Activated CD8-positive, alpha-beta T cell treated with anti-CD3 and anti-CD28 coated beads for 36 hours (primary cell): Measurements from ENCODE around the gene CRELD1. TPM values are rescaled to one million over a fixed set of nuclear protein-coding genes. Genes with fewer than 3 reads are reported as not detected.

Experiments
- ATAC-seq: fragments of 200-7000 bp; cut with Tn5 transposase; one replicate; pipeline ENCODE4 v1.10.0; 2021; ENCODE audit warnings: mild to moderate bottlenecking, moderate library complexity
- CTCF ChIA-PET: fragments of 350-600 bp; sonication (Branson Sonifier 250); formaldehyde crosslinking; loops from one replicate; lab custom pipeline; 2021; ENCODE audit warnings: antibody characterized with exemption; lab: Charles Lee
- POLR2A ChIA-PET: fragments of 350-600 bp; sonication (Branson Sonifier 250); formaldehyde crosslinking; loops from one replicate; lab custom pipeline; 2021; ENCODE audit warnings: antibody characterized with exemption; lab: Charles Lee
- DNase-seq: peaks from one replicate; pipeline ENCODE4 v3.0.0-alpha.2; 2020
- H3K27ac Mint-ChIP-seq: one replicate; pipeline ENCODE4 v1.8.0; 2021; ENCODE audit warnings: mild to moderate bottlenecking, mixed read lengths
- H3K27me3 Mint-ChIP-seq: one replicate; pipeline ENCODE4 v1.8.0; 2021; ENCODE audit warnings: mixed read lengths
- H3K36me3 Mint-ChIP-seq: one replicate; pipeline ENCODE4 v1.8.0; 2021; ENCODE audit warnings: low read depth, mixed read lengths
- H3K4me1 Mint-ChIP-seq: one replicate; pipeline ENCODE4 v1.8.0; 2021; ENCODE audit warnings: low read depth, mixed read lengths
- H3K4me3 Mint-ChIP-seq: one replicate; pipeline ENCODE4 v1.8.0; 2021; ENCODE audit warnings: mild to moderate bottlenecking, moderate library complexity, mixed read lengths
- H3K9me3 Mint-ChIP-seq: one replicate; pipeline ENCODE4 v1.8.0; 2021; ENCODE audit warnings: mixed read lengths
- CTCF ChIP-seq: fragments of 200-600 bp; IDR thresholded peaks from one replicate; pipeline ENCODE4 v1.8.0; 2022; ENCODE audit warnings: antibody characterized with exemption, mild to moderate bottlenecking
- intact Hi-C: fragments of 100-400 bp; cut with micrococcal nuclease; formaldehyde crosslinking; loops from one replicate; pipeline ENCODE4 v1.10.0; 2022
- total RNA-seq, 2 experiments: library from RNA; stranded (reverse); gene quantifications; one replicate each; pipeline ENCODE4 v1.2.3, GENCODE V29; 2021

The CRELD1 gene
- total RNA-seq, 2 experiments from 2014 or later = 9.4 to 13.0 TPM

GRCh38 chr3:9942164-9942563, 8.5 kb downstream of the CRELD1 start:
- H3K27ac Mint-ChIP-seq = no peak overlapping the region
- ChIA-PET POLR2A (interaction anchor here (0.8 kb wide), 2 partner anchors 8 to 10 kb away, joined by 3 read pairs; no protein-coding TSS in a partner anchor), CTCF (interaction anchor here (0.8 to 1.7 kb wide), 2 partner anchors 9 to 24 kb away, joined by 3 to 7 read pairs; partner anchors contain the start of gene CRELD1)
- no peak for DNase-seq
- peaks cover 6% of the 10 kb centered on the region for H3K4me1 Mint-ChIP-seq
- H3K4me3 Mint-ChIP-seq = no peak overlapping the region
- TF ChIP-seq CTCF = no peak
- no peak for ATAC-seq
- no peaks in the 10 kb centered on the region for H3K9me3 Mint-ChIP-seq
- H3K36me3 Mint-ChIP-seq = peaks cover 4% of the 10 kb centered on the region
- intact Hi-C loops = no loop called here
- no peaks in the 10 kb centered on the region for H3K27me3 Mint-ChIP-seq

- ChIA-PET CTCF (interaction anchor here (0.8 to 1.7 kb wide), 3 partner anchors 10 to 23 kb away, joined by 3 to 12 read pairs (median 7); partner anchors contain the start of gene CRELD1), POLR2A (interaction anchor here (0.6 to 2.1 kb wide), 3 partner anchors 8 to 32 kb away, joined by 3 to 7 read pairs (median 3); no protein-coding TSS in a partner anchor)
- ATAC-seq (no peak), DNase-seq (no peak)
- Mint-ChIP-seq H3K27ac (no peak overlapping the region), H3K4me3 (no peak overlapping the region), H3K9me3 (no peaks in the 10 kb centered on the region), H3K4me1 (peaks cover 5% of the 10 kb centered on the region), H3K36me3 (peaks cover 3% of the 10 kb centered on the region), H3K27me3 (no peaks in the 10 kb centered on the region)
- no peak for TF ChIP-seq CTCF
- intact Hi-C loops = no loop called here
Measured at GRCh38 chr3:9942934-9943690, 9.5 kb downstream of the CRELD1 start.

- TF ChIP-seq CTCF = no peak
- Mint-ChIP-seq H3K27ac (no peak overlapping the region), H3K27me3 (no peaks in the 10 kb centered on the region), H3K9me3 (no peaks in the 10 kb centered on the region), H3K4me1 (peaks cover 5% of the 10 kb centered on the region), H3K36me3 (peaks cover 3% of the 10 kb centered on the region), H3K4me3 (no peak overlapping the region)
- intact Hi-C loops = no loop called here
- DNase-seq = no peak
- ChIA-PET CTCF (interaction anchor here (1.7 kb wide), 1 partner anchor 11 kb away, joined by 12 read pairs; the partner anchor contains the start of gene CRELD1), POLR2A (interaction anchor here (0.6 to 2.1 kb wide), 4 partner anchors 9 to 39 kb away, joined by 3 to 7 read pairs (median 4); no protein-coding TSS in a partner anchor)
- no peak for ATAC-seq
Measured at GRCh38 chr3:9944271-9944670, 10.6 kb downstream of the CRELD1 start.

GRCh38 chr3:9945358-9945757, 11.7 kb downstream of the CRELD1 start:
- intact Hi-C loops = no loop called here
- Mint-ChIP-seq H3K9me3 (no peaks in the 10 kb centered on the region), H3K27me3 (no peaks in the 10 kb centered on the region), H3K4me1 (peaks cover 7% of the 10 kb centered on the region), H3K36me3 (peaks cover 3% of the 10 kb centered on the region), H3K27ac (peak overlapping the region; percentile 20), H3K4me3 (peak overlapping the region; percentile 43)
- POLR2A ChIA-PET = interaction anchor here (1.5 to 2.1 kb wide), 3 partner anchors 9 to 12 kb away, joined by 6 to 14 read pairs (median 7); partner anchors contain the start of gene CRELD1
- no peak for ATAC-seq
- CTCF ChIA-PET = interaction anchor here (1.0 to 2.0 kb wide), 6 partner anchors 12 to 375 kb away, joined by 3 to 42 read pairs (median 4); partner anchors contain the start of genes ARPC4, CRELD1, SEC13 and TADA3
- no peak for DNase-seq
- no peak for TF ChIP-seq CTCF
